RWPE2 (cell line): ENCODE measurements around the gene IGFBP6.

Experiments used
- ATAC-seq: fragments of 200-7000 bp; cut with Tn5 transposase; 3 replicates; pipeline ENCODE4 v1.9.1; 2021; ENCODE audit warnings: low read depth
- DNase-seq: peaks from one replicate; pipeline ENCODE4 v3.0.0-alpha.2; 2020; ENCODE audit warnings: low spot score
- H3K27ac ChIP-seq: fragments of 450-650 bp; 2 replicates; pipeline ENCODE4 v1.5.1; 2017; ENCODE audit warnings: mild to moderate bottlenecking; ENCODE audit not compliant: poor library complexity, severe bottlenecking
- H3K27me3 ChIP-seq: fragments of 250-450 bp; sonication (Bioruptor Pico); 2 replicates; pipeline ENCODE4 v1.5.1; 2021; ENCODE audit warnings: mild to moderate bottlenecking, moderate library complexity; ENCODE audit not compliant: insufficient read depth, poor library complexity, severe bottlenecking
- H3K36me3 ChIP-seq: fragments of 250-450 bp; sonication (Bioruptor Pico); 2 replicates; pipeline ENCODE4 v1.5.1; 2020; ENCODE audit warnings: low read depth, mild to moderate bottlenecking, moderate library complexity
- H3K4me1 ChIP-seq: fragments of 250-450 bp; sonication (Bioruptor Pico); 2 replicates; pipeline ENCODE4 v1.5.1; 2021; ENCODE audit warnings: mild to moderate bottlenecking, moderate library complexity; ENCODE audit not compliant: insufficient read depth, poor library complexity, severe bottlenecking
- H3K4me3 ChIP-seq: fragments of 250-450 bp; sonication (Bioruptor Pico); 2 replicates; pipeline ENCODE4 v1.5.1; 2021; ENCODE audit warnings: mild to moderate bottlenecking, moderate library complexity; ENCODE audit not compliant: severe bottlenecking
- H3K9me3 ChIP-seq: fragments of 250-450 bp; sonication (Bioruptor Pico); 2 replicates; pipeline ENCODE4 v1.5.1; 2021; ENCODE audit warnings: mild to moderate bottlenecking, moderate library complexity; ENCODE audit not compliant: severe bottlenecking
- TF ChIP-seq, protein P1 (sequence below): fragments of 450-650 bp; IDR thresholded peaks from one replicate; pipeline ENCODE4 v1.5.1; 2017; ENCODE audit warnings: mild to moderate bottlenecking, moderate library complexity; ENCODE audit not compliant: poor library complexity, severe bottlenecking

Gene IGFBP6

DNA sequence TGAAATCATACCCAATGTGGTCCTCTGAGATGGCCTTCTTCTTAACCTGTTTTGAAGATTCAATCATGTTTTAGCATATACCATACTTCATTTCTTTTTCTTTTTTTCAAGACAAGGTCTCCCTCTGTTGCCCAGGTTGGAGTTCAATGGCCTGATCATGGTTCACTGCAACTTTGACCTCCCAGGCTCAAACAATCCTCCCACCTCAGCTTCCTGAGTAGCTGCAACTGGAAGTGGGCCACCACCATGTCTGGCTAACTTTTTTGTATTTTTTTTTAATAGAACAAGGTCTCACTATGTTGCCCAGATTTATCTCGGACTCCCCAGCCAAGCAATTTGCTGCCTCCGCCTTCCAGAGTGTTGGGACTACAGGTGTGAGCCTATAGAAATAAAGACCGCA, 36.3 kb downstream of the IGFBP6 start:
- no peak for DNase-seq
- H3K36me3 ChIP-seq, result no peaks in the 10 kb centered on the region
- no peak overlapping the region for H3K27ac ChIP-seq
- TF ChIP-seq, protein P1, sequence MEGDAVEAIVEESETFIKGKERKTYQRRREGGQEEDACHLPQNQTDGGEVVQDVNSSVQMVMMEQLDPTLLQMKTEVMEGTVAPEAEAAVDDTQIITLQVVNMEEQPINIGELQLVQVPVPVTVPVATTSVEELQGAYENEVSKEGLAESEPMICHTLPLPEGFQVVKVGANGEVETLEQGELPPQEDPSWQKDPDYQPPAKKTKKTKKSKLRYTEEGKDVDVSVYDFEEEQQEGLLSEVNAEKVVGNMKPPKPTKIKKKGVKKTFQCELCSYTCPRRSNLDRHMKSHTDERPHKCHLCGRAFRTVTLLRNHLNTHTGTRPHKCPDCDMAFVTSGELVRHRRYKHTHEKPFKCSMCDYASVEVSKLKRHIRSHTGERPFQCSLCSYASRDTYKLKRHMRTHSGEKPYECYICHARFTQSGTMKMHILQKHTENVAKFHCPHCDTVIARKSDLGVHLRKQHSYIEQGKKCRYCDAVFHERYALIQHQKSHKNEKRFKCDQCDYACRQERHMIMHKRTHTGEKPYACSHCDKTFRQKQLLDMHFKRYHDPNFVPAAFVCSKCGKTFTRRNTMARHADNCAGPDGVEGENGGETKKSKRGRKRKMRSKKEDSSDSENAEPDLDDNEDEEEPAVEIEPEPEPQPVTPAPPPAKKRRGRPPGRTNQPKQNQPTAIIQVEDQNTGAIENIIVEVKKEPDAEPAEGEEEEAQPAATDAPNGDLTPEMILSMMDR, result no peak
- H3K4me3 ChIP-seq, result no peak overlapping the region
- H3K9me3 ChIP-seq, result no peaks in the 10 kb centered on the region
- H3K4me1 ChIP-seq, result no peaks in the 10 kb centered on the region
- ATAC-seq, result no peak
- H3K27me3 ChIP-seq, result no peaks in the 10 kb centered on the region

- no peak overlapping the region for H3K27ac ChIP-seq
- no peaks in the 10 kb centered on the region for H3K27me3 ChIP-seq
- no peaks in the 10 kb centered on the region for H3K9me3 ChIP-seq
- no peaks in the 10 kb centered on the region for H3K4me1 ChIP-seq
- TF ChIP-seq, protein P1, result no peak
- DNase-seq, result no peak
- ATAC-seq, result no peak
- H3K36me3 ChIP-seq, result no peaks in the 10 kb centered on the region
- no peak overlapping the region for H3K4me3 ChIP-seq
Observed at GRCh38 chr12:53143355-53143754, 45.9 kb downstream of the IGFBP6 start.

- Histone ChIP-seq H3K9me3 (no peaks in the 10 kb centered on the region), H3K27me3 (no peaks in the 10 kb centered on the region), H3K4me1 (no peaks in the 10 kb centered on the region), H3K27ac (no peak overlapping the region), H3K36me3 (no peaks in the 10 kb centered on the region), H3K4me3 (no peak overlapping the region)
- ATAC-seq (no peak), DNase-seq (no peak)
- TF ChIP-seq, protein P1, result no peak
Observed at GRCh38 chr12:53145383-53146260, 48.2 kb downstream of the IGFBP6 start.

DNA sequence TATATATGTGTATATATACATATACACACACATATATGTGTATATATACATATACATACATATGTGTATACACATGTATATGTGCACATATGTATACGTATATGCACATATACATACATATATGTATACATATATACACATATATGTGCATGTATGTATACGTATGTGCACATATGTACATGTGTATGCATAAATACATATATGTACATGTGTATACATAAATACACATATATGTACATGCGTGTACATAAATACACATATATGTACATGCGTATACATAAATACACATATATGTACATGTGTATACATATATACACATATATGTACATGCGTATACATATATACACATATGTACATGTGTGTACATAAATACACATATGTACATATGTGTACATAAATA, 49.7 kb downstream of the IGFBP6 start:
- DNase-seq, result no peak
- H3K27me3 ChIP-seq, result no peaks in the 10 kb centered on the region
- no peak for ATAC-seq
- TF ChIP-seq, protein P1, result no peak
- no peaks in the 10 kb centered on the region for H3K4me1 ChIP-seq
- H3K36me3 ChIP-seq, result no peaks in the 10 kb centered on the region
- no peaks in the 10 kb centered on the region for H3K9me3 ChIP-seq
- no peak overlapping the region for H3K27ac ChIP-seq
- no peak overlapping the region for H3K4me3 ChIP-seq

DNA sequence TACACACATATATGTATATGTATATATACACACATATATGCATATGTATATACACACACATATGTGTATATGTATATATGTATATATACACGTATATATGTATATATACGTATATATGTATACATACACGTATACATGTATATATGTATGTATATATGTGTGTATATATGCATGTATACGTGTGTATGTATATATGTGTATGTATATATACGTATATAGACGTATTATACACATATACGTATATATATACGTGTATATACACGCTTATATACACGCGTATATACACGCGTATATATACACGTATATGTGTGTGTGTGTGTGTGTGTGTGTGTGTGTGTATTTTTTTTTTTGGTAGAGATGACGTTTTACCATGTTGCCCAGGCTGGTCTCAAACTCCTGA, 50.2 kb downstream of the IGFBP6 start:
- no peaks in the 10 kb centered on the region for H3K27me3 ChIP-seq
- DNase-seq (no peak), ATAC-seq (no peak)
- H3K36me3 ChIP-seq, result no peaks in the 10 kb centered on the region
- no peaks in the 10 kb centered on the region for H3K9me3 ChIP-seq
- H3K27ac ChIP-seq, result no peak overlapping the region
- TF ChIP-seq, protein P1, result no peak
- no peak overlapping the region for H3K4me3 ChIP-seq
- H3K4me1 ChIP-seq, result no peaks in the 10 kb centered on the region
